K562 (cell line): ENCODE measurements around the gene FRMD4A. TPM values are rescaled to one million over a fixed set of nuclear protein-coding genes. Genes with fewer than 3 reads are reported as not detected.

Experiments
- ATF1 ChIP-seq, 2 experiments: fragments of 450-650 bp in 1 of 2; IDR thresholded peaks; 2 replicates each; pipeline ENCODE4 v1.6.1; 2016; ENCODE audit warnings: missing compliant biosample characterization in 1 of 2, missing genetic modification characterization in 1 of 2
- CBFA2T3 ChIP-seq: fragments of 450-650 bp; IDR thresholded peaks from 2 replicates; pipeline ENCODE4 v1.6.1; 2017
- CXXC5 ChIP-seq: fragments of 250-450 bp; sonication (Bioruptor Pico); IDR thresholded peaks from 2 replicates; pipeline ENCODE4 v1.8.0; 2022; ENCODE audit warnings: inconsistent platforms, mild to moderate bottlenecking, moderate library complexity
- EP300 ChIP-seq: IDR thresholded peaks from 2 replicates; pipeline ENCODE4 v1.6.1; 2012; ENCODE audit warnings: low read length, improper control_type of control experiment
- ESRRB ChIP-seq: fragments of 250-450 bp; sonication (Bioruptor Pico); IDR thresholded peaks from 2 replicates; pipeline ENCODE4 v1.5.0; 2020; ENCODE audit warnings: mild to moderate bottlenecking, moderate library complexity, borderline replicate concordance
- ETV1 ChIP-seq: fragments of 450-650 bp; conservative IDR thresholded peaks from 2 replicates; pipeline ENCODE4 v1.6.1; 2016; ENCODE audit warnings: missing genetic modification characterization, control low read depth, low read depth, missing compliant biosample characterization
- HDAC1 ChIP-seq, 2 experiments: fragments of 450-650 bp; IDR thresholded peaks; 2 replicates each; pipeline ENCODE4 v1.6.1; 2016 to 2017; ENCODE audit warnings: inconsistent platforms in 1 of 2, mild to moderate bottlenecking in 1 of 2, moderate library complexity in 1 of 2
- HDAC2 ChIP-seq: fragments of 450-650 bp; IDR thresholded peaks from 2 replicates; pipeline ENCODE4 v1.6.1; 2016; ENCODE audit warnings: mild to moderate bottlenecking
- HMBOX1 ChIP-seq: sonication (generic); IDR thresholded peaks from 2 replicates; pipeline ENCODE4 v1.6.1; 2016
- JUND ChIP-seq, 2 experiments: IDR thresholded peaks; 2 replicates in 1 of 2; 3 replicates in 1 of 2; pipeline ENCODE4 v1.6.1; 2011; ENCODE audit warnings: borderline replicate concordance in 2 of 2, low read depth in 2 of 2, low read length in 2 of 2, improper control_type of control experiment in 1 of 2, missing biosample characterization in 1 of 2, missing genetic modification characterization in 1 of 2, missing genetic modification reagents in 1 of 2
- MITF ChIP-seq: IDR thresholded peaks from 2 replicates; pipeline ENCODE4 v1.6.1; 2014; ENCODE audit warnings: antibody characterized with exemption
- POLR2B ChIP-seq: fragments of 450-650 bp; IDR thresholded peaks from 2 replicates; pipeline ENCODE4 v1.6.1; 2018; ENCODE audit warnings: low read depth; ENCODE audit not compliant: partially characterized antibody
- RBFOX2 ChIP-seq: fragments of 200-400 bp; formaldehyde crosslinking; IDR thresholded peaks from 2 replicates; pipeline ENCODE4 v1.6.1; 2017; ENCODE audit warnings: low read depth, mild to moderate bottlenecking, low read length, moderate library complexity
- RBM14 ChIP-seq: fragments of 200-400 bp; formaldehyde crosslinking; IDR thresholded peaks from 2 replicates; pipeline ENCODE4 v1.6.1; 2018; ENCODE audit warnings: low read depth, mild to moderate bottlenecking, low read length, moderate library complexity, borderline replicate concordance; ENCODE audit not compliant: insufficient read depth
- STAT5A ChIP-seq: IDR thresholded peaks from 2 replicates; pipeline ENCODE4 v1.6.1; 2012; ENCODE audit warnings: low read length, inconsistent platforms, borderline replicate concordance
- TAF9B ChIP-seq: fragments of 450-650 bp; IDR thresholded peaks from 2 replicates; pipeline ENCODE4 v1.6.1; 2018; ENCODE audit warnings: mild to moderate bottlenecking; ENCODE audit not compliant: partially characterized antibody
- TAL1 ChIP-seq: fragments of 450-650 bp; IDR thresholded peaks from 2 replicates; pipeline ENCODE4 v1.6.1; 2016; ENCODE audit warnings: mild to moderate bottlenecking
- TEAD1 ChIP-seq, 2 experiments: fragments of 450-650 bp in 1 of 2; sonication (generic) in 1 of 2; formaldehyde crosslinking; IDR thresholded peaks; 2 replicates each; pipeline versions ENCODE4 v1.4.0 to v1.8.0; 2020 to 2022; ENCODE audit warnings: mild to moderate bottlenecking in 2 of 2, missing genetic modification reagents in 1 of 2
- TFAP4 ChIP-seq: sonication (generic); formaldehyde crosslinking; IDR thresholded peaks from 2 replicates; pipeline ENCODE4 v1.8.0; 2022; ENCODE audit warnings: missing genetic modification reagents, mild to moderate bottlenecking, moderate library complexity, borderline replicate concordance
- XRCC4 ChIP-seq: IDR thresholded peaks from one replicate; pipeline ENCODE4 v1.6.1; 2011; ENCODE audit not compliant: insufficient read depth, insufficient read length; ENCODE audit errors: extremely low read depth
- ZFP1 ChIP-seq: fragments of 450-650 bp; formaldehyde crosslinking; IDR thresholded peaks from 2 replicates; pipeline ENCODE4 v1.4.0; 2020; ENCODE audit warnings: mild to moderate bottlenecking, mixed read lengths
- polyA plus RNA-seq, 8 experiments: library from polyadenylated mRNA; depleted of rRNA in 4 of 8; stranded (reverse) in 5 of 8; unstranded in 3 of 8; fragments of >200 nt; fragmentation: Nextera tagmentation in 2 of 8; fragmentation: Illumina TruSeq in 1 of 8; extraction: Ambion mirVana in 2 of 8; extraction: Trizol in 1 of 8; gene quantifications; 2 replicates each; pipeline versions ENCODE4 v1.2.1 to v1.2.3, GENCODE V29; 2011 to 2014; ENCODE audit warnings: inconsistent platforms in 1 of 8, missing spikeins in 1 of 8
- total RNA-seq, 7 experiments: library from RNA; depleted of rRNA in 6 of 7; stranded (reverse); fragments of >200 nt in 6 of 7; fragmentation: Illumina TruSeq in 2 of 7; extraction: Trizol in 2 of 7; gene quantifications; 2 replicates each; pipeline versions ENCODE4 v1.2.1 to v1.2.3, GENCODE V29; 2011 to 2021; ENCODE audit warnings: low replicate concordance in 1 of 7

Gene FRMD4A
- total and polyA plus RNA-seq, 9 of the 15 experiments (the other 6 are each of a cell fraction or from before 2014, with no cell fraction given) = 0.80 to 5.2 (median 3.0) TPM

GRCh38 chr10:13707156-13707881 lies 623.4 kb downstream of the FRMD4A start (continued):
- TF ChIP-seq ATF1 (CRISPR knock-in tag; IDR thresholded peaks at IDR 0.05) = no peak
- TF ChIP-seq ATF1 (tag; IDR thresholded peaks at IDR 0.05) = peak; percentile 54; the same call in 1 of the 2 replicates
- peak in 1 of 2 experiments; percentile 22; a peak in 2 of 4 replicates for TF ChIP-seq HDAC1 (IDR thresholded peaks at IDR 0.05)
- TF ChIP-seq HDAC2 = peak; percentile 59; the same call in 1 of the 2 replicates
- TF ChIP-seq POLR2B = peak; percentile 19
- no peak for TF ChIP-seq ESRRB (CRISPR knock-in tag)
- peak; percentile 32; the same call in 1 of the 2 replicates for TF ChIP-seq EP300
- TF ChIP-seq TEAD1 (CRISPR knock-in tag; IDR thresholded peaks at IDR 0.05) = peak in 1 of 2 experiments; percentile 70; a peak in 1 of 4 replicates
- TF ChIP-seq TAL1 = peak; percentile 55; the same call in 1 of the 2 replicates
- peak; percentile 31; the same call in 1 of the 2 replicates for TF ChIP-seq STAT5A
- peak; percentile 57 for TF ChIP-seq RBFOX2
- TF ChIP-seq TFAP4 = peak; percentile 66
- TF ChIP-seq CBFA2T3 = peak; percentile 87
- TF ChIP-seq MITF = no peak
- TF ChIP-seq CXXC5 (CRISPR knock-in tag) = peak; percentile 61; the same call in 1 of the 2 replicates
- no peak for TF ChIP-seq XRCC4
- peak; percentile 18; the same call in 1 of the 2 replicates for TF ChIP-seq ETV1 (tag)
- no peak for TF ChIP-seq RBM14
- TF ChIP-seq ZFP1 (CRISPR knock-in tag) = no peak
- peak; percentile 76; the same call in 1 of the 2 replicates for TF ChIP-seq HMBOX1
- TF ChIP-seq JUND (IDR thresholded peaks at IDR 0.05; ENCODE audit: borderline replicate concordance, low read depth, low read length) = no peak
- TF ChIP-seq JUND (tag; IDR thresholded peaks at IDR 0.05; ENCODE audit: borderline replicate concordance, low read depth, low read length) = 0 out of 3 replicates have a peak, but pooled peaks have one; percentile 3
- TF ChIP-seq TAF9B = peak; percentile 31
